Measurements from ENCODE around the gene GMDS. TPM values are rescaled to one million over a fixed set of nuclear protein-coding genes. Genes with fewer than 3 reads are reported as not detected.

The GMDS gene
- total and polyA plus RNA-seq, 2 of the 4 experiments (the other 2 are of a cell fraction): 7.3 to 21.9 TPM

- DNase-seq (no peak), ATAC-seq (ENCODE audit: low read depth) (no peak)
- Histone ChIP-seq H4K91ac (ENCODE audit: insufficient read depth, low read depth, low read length) (no peak overlapping the region), H3K4me1 (ENCODE audit: control insufficient read depth, insufficient read depth, low read length) (no peaks in the 10 kb centered on the region), H3K36me3 (ENCODE audit: control insufficient read depth, insufficient read depth, low read length) (no peaks in the 10 kb centered on the region), H2BK20ac (ENCODE audit: low read depth, low read length) (no peak overlapping the region), H2AFZ (replicated peaks; ENCODE audit: low read length, poor library complexity) (no peak overlapping the region), H3K4me2 (ENCODE audit: low read depth, low read length) (no peak overlapping the region), H3K27ac (ENCODE audit: insufficient read depth, low read length) (no peak overlapping the region), H3K9ac (ENCODE audit: low read depth, low read length) (no peak overlapping the region), H2AK9ac (replicated peaks; ENCODE audit: low read depth, low read length, poor library complexity) (no peak overlapping the region), H3K9me1 (ENCODE audit: insufficient read depth, low read length) (no peaks in the 10 kb centered on the region), H3K4ac (ENCODE audit: low read depth, low read length) (no peak overlapping the region), H2BK5ac (ENCODE audit: low read depth, low read length, poor library complexity, severe bottlenecking) (no peak overlapping the region), H4K5ac (ENCODE audit: low read depth, low read length) (no peak overlapping the region), H3K23ac (ENCODE audit: low read depth, low read length) (no peak overlapping the region), H3K9me3 (ENCODE audit: control insufficient read depth, insufficient read depth, low read length) (no peaks in the 10 kb centered on the region), H3K4me3 (ENCODE audit: insufficient read depth, low read depth, low read length) (no peak overlapping the region), H3K27me3 (ENCODE audit: control insufficient read depth, insufficient read depth, low read length) (no peaks in the 10 kb centered on the region), H2BK120ac (ENCODE audit: low read depth, low read length) (no peak overlapping the region), H3K56ac (ENCODE audit: extremely low read depth, insufficient read depth, low read length) (no peak overlapping the region), H3K79me1 (ENCODE audit: low read depth in 1 of 2, low read length in 2 of 2) (no peaks in the 10 kb centered on the region), H3K18ac (ENCODE audit: low read depth, low read length) (no peak overlapping the region), H4K20me1 (ENCODE audit: insufficient read depth, low read length) (no peaks in the 10 kb centered on the region), H2AK5ac (ENCODE audit: low read depth, low read length) (no peak overlapping the region), H2BK15ac (ENCODE audit: low read depth, low read length) (no peak overlapping the region), H4K8ac (ENCODE audit: low read depth in 2 of 2, low read length in 2 of 2) (no peak overlapping the region), H3K14ac (replicated peaks; ENCODE audit: low read depth, low read length) (no peak overlapping the region)
- 100% methylated on average over 1 of the region's 9 CpGs; no CpG with 5 or more reads in 1 of the 2 experiments for WGBS, 2 experiments (ENCODE audit: extremely low coverage in 2 of 2, insufficient read length in 1 of 2)
- intact Hi-C loops (cut with micrococcal nuclease) (no loop called here), in situ Hi-C loops (cut with MboI; ENCODE audit: low sequenced_read_pairs) (no loop called here), dilution Hi-C loops (cut with HindIII; ENCODE audit: low sequenced_read_pairs, unreplicated experiment) (no loop called here)
- ChIA-PET CTCF (no interaction called here), POLR2A (ENCODE audit: unreplicated experiment) (no interaction called here)
- no TSS peak for BruUV-seq (replicated peaks)
- TF ChIP-seq NFE2L2 (IDR thresholded peaks at IDR 0.05; ENCODE audit: low read depth, low read length) (no peak), MXI1 (IDR thresholded peaks at IDR 0.05; ENCODE audit: borderline replicate concordance, low read depth, low read length) (no peak), BHLHE40 (IDR thresholded peaks at IDR 0.05; ENCODE audit: low read depth, low read length) (no peak), RCOR1 (IDR thresholded peaks at IDR 0.05; ENCODE audit: insufficient replicate concordance, low read length) (no peak), CHD1 (IDR thresholded peaks at IDR 0.05; ENCODE audit: low read depth, low read length) (no peak), ELK1 (IDR thresholded peaks at IDR 0.05; ENCODE audit: borderline replicate concordance, low read depth, low read length) (no peak), USF2 (IDR thresholded peaks at IDR 0.05; ENCODE audit: low read depth, low read length) (no peak), RAD21 (IDR thresholded peaks at IDR 0.05; ENCODE audit: low read length) (no peak), MAZ (IDR thresholded peaks at IDR 0.05; ENCODE audit: borderline replicate concordance, low read depth, low read length) (no peak), CTCF (conservative IDR thresholded peaks at IDR 0.05; ENCODE audit: low read depth, low read length) (no peak), RFX5 (IDR thresholded peaks at IDR 0.05; ENCODE audit: low read depth, low read length) (no peak), SMC3 (IDR thresholded peaks at IDR 0.05; ENCODE audit: low read depth, low read length) (no peak), MAFK (IDR thresholded peaks at IDR 0.05; ENCODE audit: low read depth, low read length) (no peak), POLR2A (IDR thresholded peaks at IDR 0.05; ENCODE audit: low read depth, low read length) (no peak), CEBPB (IDR thresholded peaks at IDR 0.05; ENCODE audit: low read depth, low read length) (no peak)
Measured at GRCh38 chr6:2081155-2082138, 164.0 kb downstream of the GMDS start.
